ENCODE data around the gene CHRNG. TPM values are rescaled to one million over a fixed set of nuclear protein-coding genes. Genes with fewer than 3 reads are reported as not detected.
A peak's percentile ranks its signal among the peaks of the same experiment; 100 is the strongest.

The CHRNG gene
- total and polyA plus RNA-seq, 4 experiments from 2014 or later = not detected

GRCh38 chr2:232523402-232523681 is 16.1 kb upstream of the CHRNG start:
- CTCF ChIA-PET (ENCODE audit: partially characterized antibody) = interaction anchor here (1.8 kb wide), 1 partner anchor 26 kb away, joined by 5 read pairs; no protein-coding TSS in a partner anchor

DNA sequence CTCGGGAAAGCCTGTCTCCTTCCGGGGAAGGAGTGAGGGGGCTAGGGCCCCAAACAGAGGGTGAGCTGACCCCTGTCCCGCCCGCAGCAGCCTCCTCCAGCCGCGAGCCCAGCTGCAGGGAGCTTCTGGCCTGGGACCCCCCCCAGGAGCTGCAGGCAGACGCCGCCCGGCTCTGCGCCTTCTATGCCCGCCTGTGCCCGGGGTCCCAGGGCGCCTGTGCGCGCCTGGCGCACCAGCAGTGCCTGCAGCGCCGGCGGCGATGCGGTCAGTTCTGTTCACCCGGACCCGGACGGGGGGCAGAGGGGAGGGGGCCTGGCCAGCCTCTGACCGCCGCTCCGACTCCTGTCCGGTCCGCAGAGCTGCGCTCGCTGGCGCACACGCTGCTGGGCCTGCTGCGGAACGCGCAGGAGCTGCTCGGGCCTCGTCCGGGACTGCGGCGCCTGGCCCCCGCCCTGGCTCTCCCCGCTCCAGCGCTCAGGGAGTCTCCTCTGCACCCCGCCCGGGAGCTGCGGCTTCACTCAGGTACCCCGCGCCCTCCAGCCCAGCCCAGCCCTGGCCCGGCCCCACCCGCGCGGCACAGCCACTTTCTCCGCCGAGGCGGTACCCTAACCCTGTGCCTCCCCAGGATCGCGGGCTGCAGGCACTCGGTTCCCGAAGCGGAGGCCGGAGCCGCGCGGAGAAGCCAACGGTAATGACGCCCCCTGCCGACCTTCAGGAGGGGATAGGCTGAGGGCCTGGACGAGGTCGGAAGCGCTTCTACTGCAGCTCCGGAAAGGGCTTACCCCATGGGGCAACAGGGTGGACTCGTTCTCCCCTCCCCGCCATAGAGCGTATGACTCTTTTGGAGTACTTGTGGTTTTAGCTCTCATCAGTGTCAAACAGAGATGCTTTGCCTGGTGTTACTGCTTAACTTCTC is 15.6 kb upstream of the CHRNG start:
- Mint-ChIP-seq H3K27ac (peak overlapping the region in 1 of 7 donors; percentile 38), H3K36me3 (no peaks in the 10 kb centered on the region), H3K27me3 (peaks cover 24 to 34% of the 10 kb centered on the region in 2 donors), H3K4me3 (peak overlapping the region in 4 of 8 donors; percentile 61 to 81 (median 63)), H3K9me3 (no peaks in the 10 kb centered on the region), H3K4me1 (peaks cover 9 to 27% (median 19%) of the 10 kb centered on the region in 4 donors)
- Histone ChIP-seq H3K27me3 (ENCODE audit: insufficient read depth, low read length) (peaks cover 14% of the 10 kb centered on the region), H3K36me3 (ENCODE audit: insufficient read depth, low read length) (no peaks in the 10 kb centered on the region), H3K4me1 (ENCODE audit: insufficient read depth, low read length) (peaks cover 32% of the 10 kb centered on the region), H3K27ac (ENCODE audit: low read depth, low read length) (no peak overlapping the region), H3K9me3 (ENCODE audit: control insufficient read depth in 1 of 2, low read length in 2 of 2) (no peaks in the 10 kb centered on the region), H3K4me3 (ENCODE audit: low read length in 2 of 2) (no peak overlapping the region)
- no peak for DNase-seq
- intact Hi-C loops (cut with micrococcal nuclease) = no loop called here
- CTCF ChIA-PET (ENCODE audit: partially characterized antibody) = interaction anchor here (1.2 kb wide), 1 partner anchor 60 kb away, joined by 3 read pairs; no protein-coding TSS in a partner anchor
- POLR2A ChIA-PET (ENCODE audit: partially characterized antibody) = no interaction called here

More at GRCh38 chr2:232523402-232523681, 16.1 kb upstream of the CHRNG start:
- Histone ChIP-seq H3K9me3 (ENCODE audit: control insufficient read depth in 1 of 2, low read length in 2 of 2) (no peaks in the 10 kb centered on the region), H3K4me1 (ENCODE audit: insufficient read depth, low read length) (peaks cover 26% of the 10 kb centered on the region), H3K4me3 (ENCODE audit: low read length in 2 of 2) (no peak overlapping the region), H3K27me3 (ENCODE audit: insufficient read depth, low read length) (peaks cover 14% of the 10 kb centered on the region), H3K27ac (ENCODE audit: low read depth, low read length) (no peak overlapping the region), H3K36me3 (ENCODE audit: insufficient read depth, low read length) (no peaks in the 10 kb centered on the region)
- peaks cover 20 to 32% of the 10 kb centered on the region in 2 donors for H3K27me3 Mint-ChIP-seq
- POLR2A ChIA-PET (ENCODE audit: partially characterized antibody) = no interaction called here
- no peaks in the 10 kb centered on the region for H3K36me3 Mint-ChIP-seq
- intact Hi-C loops (cut with micrococcal nuclease) = no loop called here
- peak overlapping the region in 6 of 8 donors; percentile 61 to 81 (median 66) for H3K4me3 Mint-ChIP-seq
- peaks cover 3 to 21% (median 13%) of the 10 kb centered on the region in 4 donors for H3K4me1 Mint-ChIP-seq
- no peaks in the 10 kb centered on the region for H3K9me3 Mint-ChIP-seq
- peak overlapping the region in 1 of 7 donors; percentile 42 for H3K27ac Mint-ChIP-seq
- no peak for DNase-seq

DNA sequence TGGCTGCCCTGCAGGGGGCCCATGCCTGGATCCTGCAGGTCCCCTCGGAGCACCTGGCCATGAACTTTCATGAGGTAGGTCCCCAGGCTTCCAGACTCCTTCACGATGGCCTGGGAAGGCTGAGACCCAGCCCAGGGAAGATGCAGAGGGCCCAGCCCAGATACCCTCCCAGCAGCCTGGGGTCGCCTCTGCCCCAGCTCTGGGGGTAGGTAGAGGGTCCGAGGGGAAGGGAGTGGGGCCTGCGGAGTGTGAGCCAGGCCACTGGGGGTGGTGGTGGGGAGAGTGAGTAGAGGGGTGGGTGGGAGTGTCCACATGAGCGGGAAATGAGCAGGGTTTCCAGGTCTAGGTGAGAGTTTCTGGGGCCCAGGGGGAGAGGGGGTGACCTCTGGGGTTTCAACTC is 14.7 kb upstream of the CHRNG start:
- Histone ChIP-seq H3K9me3 (ENCODE audit: control insufficient read depth in 1 of 2, low read length in 2 of 2) (no peaks in the 10 kb centered on the region), H3K4me1 (ENCODE audit: insufficient read depth, low read length) (peaks cover 32% of the 10 kb centered on the region), H3K27me3 (ENCODE audit: insufficient read depth, low read length) (peaks cover 14% of the 10 kb centered on the region), H3K4me3 (ENCODE audit: low read length in 2 of 2) (no peak overlapping the region), H3K27ac (ENCODE audit: low read depth, low read length) (no peak overlapping the region), H3K36me3 (ENCODE audit: insufficient read depth, low read length) (no peaks in the 10 kb centered on the region)
- Mint-ChIP-seq H3K4me3 (no peak overlapping the region), H3K27ac (peak overlapping the region in 1 of 7 donors; percentile 38), H3K27me3 (peaks cover 24 to 29% of the 10 kb centered on the region in 2 donors), H3K9me3 (no peaks in the 10 kb centered on the region), H3K4me1 (peaks cover 10 to 31% (median 21%) of the 10 kb centered on the region in 4 donors), H3K36me3 (no peaks in the 10 kb centered on the region)
- no peak for DNase-seq
- intact Hi-C loops (cut with micrococcal nuclease) = no loop called here
- ChIA-PET POLR2A (ENCODE audit: partially characterized antibody) (no interaction called here), CTCF (ENCODE audit: partially characterized antibody) (interaction anchor here (1.2 kb wide), 1 partner anchor 61 kb away, joined by 3 read pairs; no protein-coding TSS in a partner anchor)

DNA sequence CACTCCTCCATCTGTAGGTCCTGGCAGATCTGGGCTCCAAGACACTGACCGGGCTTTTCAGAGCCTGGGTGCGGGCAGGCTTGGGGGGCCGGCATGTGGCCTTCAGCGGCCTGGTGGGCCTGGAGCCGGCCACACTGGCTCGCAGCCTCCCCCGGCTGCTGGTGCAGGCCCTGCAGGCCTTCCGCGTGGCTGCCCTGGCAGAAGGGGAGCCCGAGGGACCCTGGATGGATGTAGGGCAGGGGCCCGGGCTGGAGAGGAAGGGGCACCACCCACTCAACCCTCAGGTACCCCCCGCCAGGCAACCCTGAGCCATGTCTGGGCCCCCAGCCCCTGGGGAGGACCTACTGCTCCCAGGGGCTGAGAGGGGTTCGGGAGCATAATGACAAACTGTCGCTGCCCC is 14.3 kb upstream of the CHRNG start:
- Histone ChIP-seq H3K27ac (ENCODE audit: low read depth, low read length) (no peak overlapping the region), H3K27me3 (ENCODE audit: insufficient read depth, low read length) (peaks cover 14% of the 10 kb centered on the region), H3K36me3 (ENCODE audit: insufficient read depth, low read length) (no peaks in the 10 kb centered on the region), H3K4me3 (ENCODE audit: low read length in 2 of 2) (no peak overlapping the region), H3K9me3 (ENCODE audit: control insufficient read depth in 1 of 2, low read length in 2 of 2) (no peaks in the 10 kb centered on the region), H3K4me1 (ENCODE audit: insufficient read depth, low read length) (peaks cover 32% of the 10 kb centered on the region)
- H3K27me3 Mint-ChIP-seq = peaks cover 24 to 29% of the 10 kb centered on the region in 2 donors
- intact Hi-C loops (cut with micrococcal nuclease) = no loop called here
- no peaks in the 10 kb centered on the region for H3K9me3 Mint-ChIP-seq
- no peak overlapping the region for H3K4me3 Mint-ChIP-seq
- H3K27ac Mint-ChIP-seq = no peak overlapping the region
- H3K36me3 Mint-ChIP-seq = no peaks in the 10 kb centered on the region
- ChIA-PET CTCF (ENCODE audit: partially characterized antibody) (no interaction called here), POLR2A (ENCODE audit: partially characterized antibody) (no interaction called here)
- H3K4me1 Mint-ChIP-seq = peaks cover 10 to 31% (median 21%) of the 10 kb centered on the region in 4 donors
- DNase-seq = no peak

GRCh38 chr2:232525791-232526371 is 13.6 kb upstream of the CHRNG start, which contains the start of gene CHRND:
Gene CHRND, plus strand, starts transcription at chr2:232526160. Its CDS starts 56 bp downstream, at chr2:232526216.
- H3K27ac ChIP-seq (ENCODE audit: low read depth, low read length) = no peak within 1 kb of the TSS
- ChIA-PET CTCF (ENCODE audit: partially characterized antibody) (no interaction called here), POLR2A (ENCODE audit: partially characterized antibody) (no interaction called here)
- Mint-ChIP-seq H3K4me1 (peaks cover 10 to 31% (median 21%) of the 10 kb centered on the region in 4 donors), H3K36me3 (no peaks in the 10 kb centered on the region), H3K27ac (no peak within 1 kb of the TSS), H3K4me3 (no peak within 1 kb of the TSS), H3K9me3 (no peaks in the 10 kb centered on the region), H3K27me3 (peaks cover 23 to 28% of the 10 kb centered on the region in 2 donors)
- H3K36me3 ChIP-seq (ENCODE audit: insufficient read depth, low read length) = no peaks in the 10 kb centered on the region
- H3K9me3 ChIP-seq (ENCODE audit: control insufficient read depth in 1 of 2, low read length in 2 of 2) = no peaks in the 10 kb centered on the region
- no peak for DNase-seq
- H3K4me1 ChIP-seq (ENCODE audit: insufficient read depth, low read length) = peaks cover 32% of the 10 kb centered on the region
- intact Hi-C loops (cut with micrococcal nuclease) = no loop called here
- peaks cover 14% of the 10 kb centered on the region for H3K27me3 ChIP-seq (ENCODE audit: insufficient read depth, low read length)
- no peak within 1 kb of the TSS for H3K4me3 ChIP-seq (ENCODE audit: low read length in 2 of 2)

DNA sequence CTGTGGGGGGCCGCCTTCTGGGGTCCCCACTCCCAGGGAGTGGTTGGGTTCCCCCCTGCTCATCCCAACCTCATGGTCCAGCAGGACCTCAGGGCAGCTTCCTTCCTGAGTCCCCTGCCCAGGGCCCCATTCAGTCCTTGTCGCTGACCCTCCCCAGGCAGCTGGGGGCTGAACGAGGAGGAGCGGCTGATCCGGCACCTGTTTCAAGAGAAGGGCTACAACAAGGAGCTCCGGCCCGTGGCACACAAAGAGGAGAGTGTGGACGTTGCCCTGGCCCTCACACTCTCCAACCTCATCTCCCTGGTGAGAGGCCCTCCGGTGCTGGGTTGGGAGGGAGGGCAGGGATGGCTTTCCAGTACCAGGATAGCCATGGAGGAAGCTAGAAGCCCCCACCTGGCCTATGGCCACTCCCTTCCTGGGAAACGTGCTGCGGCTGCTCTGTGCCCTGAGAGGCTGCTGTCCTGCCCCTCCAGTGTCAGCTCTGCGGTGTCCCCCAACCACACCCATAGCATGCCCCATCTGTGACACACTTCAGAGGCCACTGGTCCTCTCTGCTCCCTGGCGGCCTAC is 13.0 kb upstream of the CHRNG start:
- H3K27me3 ChIP-seq (ENCODE audit: insufficient read depth, low read length) = peaks cover 14% of the 10 kb centered on the region
- H3K36me3 ChIP-seq (ENCODE audit: insufficient read depth, low read length) = no peaks in the 10 kb centered on the region
- Mint-ChIP-seq H3K9me3 (no peaks in the 10 kb centered on the region), H3K27me3 (peaks cover 21 to 30% of the 10 kb centered on the region in 2 donors), H3K4me3 (no peak overlapping the region), H3K36me3 (no peaks in the 10 kb centered on the region), H3K27ac (no peak overlapping the region), H3K4me1 (peaks cover 10 to 30% (median 21%) of the 10 kb centered on the region in 4 donors)
- POLR2A ChIA-PET (ENCODE audit: partially characterized antibody) = no interaction called here
- peaks cover 32% of the 10 kb centered on the region for H3K4me1 ChIP-seq (ENCODE audit: insufficient read depth, low read length)
- no peak overlapping the region for H3K27ac ChIP-seq (ENCODE audit: low read depth, low read length)
- CTCF ChIA-PET (ENCODE audit: partially characterized antibody) = no interaction called here
- no peak for DNase-seq
- no peaks in the 10 kb centered on the region for H3K9me3 ChIP-seq (ENCODE audit: control insufficient read depth in 1 of 2, low read length in 2 of 2)
- no peak overlapping the region for H3K4me3 ChIP-seq (ENCODE audit: low read length in 2 of 2)
- intact Hi-C loops (cut with micrococcal nuclease) = no loop called here

GRCh38 chr2:232527905-232528470 is 11.5 kb upstream of the CHRNG start:
- no peaks in the 10 kb centered on the region for H3K36me3 ChIP-seq (ENCODE audit: insufficient read depth, low read length)
- no peak overlapping the region for H3K4me3 ChIP-seq (ENCODE audit: low read length in 2 of 2)
- no peak overlapping the region for H3K27ac ChIP-seq (ENCODE audit: low read depth, low read length)
- H3K4me1 ChIP-seq (ENCODE audit: insufficient read depth, low read length) = peaks cover 20% of the 10 kb centered on the region
- H3K27me3 ChIP-seq (ENCODE audit: insufficient read depth, low read length) = peaks cover 13% of the 10 kb centered on the region
- Mint-ChIP-seq H3K4me1 (peaks cover 10 to 26% (median 18%) of the 10 kb centered on the region in 4 donors), H3K27me3 (peaks cover 21 to 31% of the 10 kb centered on the region in 2 donors), H3K9me3 (no peaks in the 10 kb centered on the region), H3K36me3 (no peaks in the 10 kb centered on the region), H3K27ac (no peak overlapping the region), H3K4me3 (peak overlapping the region in 1 of 8 donors; percentile 35)
- H3K9me3 ChIP-seq (ENCODE audit: control insufficient read depth in 1 of 2, low read length in 2 of 2) = no peaks in the 10 kb centered on the region
- CTCF ChIA-PET (ENCODE audit: partially characterized antibody) = no interaction called here
- POLR2A ChIA-PET (ENCODE audit: partially characterized antibody) = no interaction called here
- no peak for DNase-seq
- intact Hi-C loops (cut with micrococcal nuclease) = no loop called here

Measured in CD4-positive, alpha-beta memory T cell (primary cell).